HepG2 (cell line): ENCODE results near the gene FAM168A. TPM values are rescaled to one million over a fixed set of nuclear protein-coding genes. Genes with fewer than 3 reads are reported as not detected.

Source experiments
- CCAR2 ChIP-seq: fragments of 200-400 bp; formaldehyde crosslinking; optimal IDR thresholded peaks from 2 replicates; pipeline ENCODE3; 2018; ENCODE audit warnings: low read depth, mild to moderate bottlenecking, low read length, moderate library complexity
- HOXA3 ChIP-seq: sonication (generic); formaldehyde crosslinking; IDR thresholded peaks from 2 replicates; pipeline ENCODE4 v1.5.0; 2020; ENCODE audit warnings: missing genetic modification reagents
- MTF1 ChIP-seq: sonication (generic); formaldehyde crosslinking; IDR thresholded peaks from 2 replicates; pipeline ENCODE4 v1.5.0; 2020; ENCODE audit warnings: missing genetic modification reagents
- NFE2L1 ChIP-seq: sonication (generic); formaldehyde crosslinking; IDR thresholded peaks from 2 replicates; pipeline ENCODE4 v1.4.0; 2020; ENCODE audit warnings: missing genetic modification reagents, mild to moderate bottlenecking, borderline replicate concordance
- SMYD3 ChIP-seq: sonication (generic); formaldehyde crosslinking; IDR thresholded peaks from 2 replicates; pipeline ENCODE4 v1.8.1; 2023; ENCODE audit warnings: mild to moderate bottlenecking, missing genetic modification reagents
- SP1 ChIP-seq, 2 experiments: fragments of 450-650 bp in 1 of 2; sonication (generic) in 1 of 2; formaldehyde crosslinking in 1 of 2; IDR thresholded peaks; 2 replicates each; pipeline versions ENCODE4 v1.4.0 to v1.6.1; 2016 to 2020; ENCODE audit warnings: missing genetic modification reagents in 1 of 2
- TMF1 ChIP-seq: sonication (generic); formaldehyde crosslinking; IDR thresholded peaks from 2 replicates; pipeline ENCODE4 v1.8.1; 2022; ENCODE audit warnings: low read depth, missing genetic modification reagents
- WIZ ChIP-seq: sonication (generic); formaldehyde crosslinking; IDR thresholded peaks from 2 replicates; pipeline ENCODE4 v1.5.1; 2020; ENCODE audit warnings: mild to moderate bottlenecking, missing genetic modification reagents
- ZC3H13 ChIP-seq: sonication (generic); formaldehyde crosslinking; IDR thresholded peaks from 2 replicates; pipeline ENCODE4 v1.8.1; 2023; ENCODE audit warnings: mild to moderate bottlenecking, missing genetic modification reagents, moderate library complexity
- ZFP90 ChIP-seq: sonication (generic); formaldehyde crosslinking; IDR thresholded peaks from 2 replicates; pipeline ENCODE4 v1.8.0; 2022; ENCODE audit warnings: missing genetic modification reagents, mild to moderate bottlenecking, inconsistent platforms, borderline replicate concordance
- ZNF256 ChIP-seq: sonication (generic); formaldehyde crosslinking; conservative IDR thresholded peaks from 2 replicates; pipeline ENCODE4 v1.4.0; 2020; ENCODE audit warnings: missing genetic modification reagents
- ZNF549 ChIP-seq: sonication (generic); formaldehyde crosslinking; IDR thresholded peaks from 2 replicates; pipeline ENCODE4 v1.5.0; 2020; ENCODE audit warnings: missing genetic modification reagents
- ZNF556 ChIP-seq: sonication (generic); formaldehyde crosslinking; IDR thresholded peaks from 2 replicates; pipeline ENCODE4 v1.4.0; 2020; ENCODE audit warnings: mild to moderate bottlenecking, missing genetic modification reagents, borderline replicate concordance
- ZNF883 ChIP-seq: sonication (generic); formaldehyde crosslinking; IDR thresholded peaks from 2 replicates; pipeline ENCODE4 v1.5.1; 2020; ENCODE audit warnings: mild to moderate bottlenecking, missing genetic modification reagents; ENCODE audit errors: not compliant biosample characterization
- polyA plus RNA-seq, 8 experiments: library from polyadenylated mRNA; depleted of rRNA in 3 of 8; stranded (reverse) in 7 of 8; unstranded in 1 of 8; fragments of >200 nt; fragmentation: Illumina TruSeq in 4 of 8; extraction: Trizol in 4 of 8; gene quantifications; 2 replicates each; pipeline versions ENCODE4 v1.2.1 to v1.2.3, GENCODE V29; 2011 to 2016; ENCODE audit warnings: low read depth in 4 of 8, missing spikeins in 1 of 8, mixed read lengths in 1 of 8; ENCODE audit not compliant: insufficient read depth in 1 of 8
- total RNA-seq, 5 experiments: library from RNA; depleted of rRNA; stranded (reverse); fragments of >200 nt; fragmentation: Illumina TruSeq; extraction: Trizol; gene quantifications; 2 replicates each; pipeline ENCODE4 v1.2.3, GENCODE V29; 2016; ENCODE audit warnings: low read depth in 1 of 5
- TF ChIP-seq, protein P1 (sequence below): sonication (generic); formaldehyde crosslinking; IDR thresholded peaks from 2 replicates; pipeline ENCODE4 v1.4.0; 2020; ENCODE audit warnings: mild to moderate bottlenecking, missing genetic modification reagents, borderline replicate concordance
- TF ChIP-seq, protein P2 (sequence below), 2 experiments: fragments of 450-650 bp in 1 of 2; sonication (generic) in 1 of 2; formaldehyde crosslinking; IDR thresholded peaks; 2 replicates each; pipeline versions ENCODE4 v1.5.0 to v1.8.0; 2020 to 2022; ENCODE audit warnings: mild to moderate bottlenecking in 1 of 2, missing genetic modification reagents in 1 of 2
- TF ChIP-seq, protein P3 (sequence below): sonication (generic); formaldehyde crosslinking; IDR thresholded peaks from 2 replicates; pipeline ENCODE4 v1.8.1; 2022; ENCODE audit warnings: low read depth, mild to moderate bottlenecking, missing genetic modification reagents
- TF ChIP-seq, protein P4 (sequence below): sonication (generic); formaldehyde crosslinking; conservative IDR thresholded peaks from 2 replicates; pipeline ENCODE4 v1.4.0; 2020; ENCODE audit warnings: missing genetic modification reagents

FAM168A gene
- total and polyA plus RNA-seq, 2 of the 13 experiments (the other 11 are each of a cell fraction or from before 2014, with no cell fraction given): 13.9 to 15.8 TPM

DNA sequence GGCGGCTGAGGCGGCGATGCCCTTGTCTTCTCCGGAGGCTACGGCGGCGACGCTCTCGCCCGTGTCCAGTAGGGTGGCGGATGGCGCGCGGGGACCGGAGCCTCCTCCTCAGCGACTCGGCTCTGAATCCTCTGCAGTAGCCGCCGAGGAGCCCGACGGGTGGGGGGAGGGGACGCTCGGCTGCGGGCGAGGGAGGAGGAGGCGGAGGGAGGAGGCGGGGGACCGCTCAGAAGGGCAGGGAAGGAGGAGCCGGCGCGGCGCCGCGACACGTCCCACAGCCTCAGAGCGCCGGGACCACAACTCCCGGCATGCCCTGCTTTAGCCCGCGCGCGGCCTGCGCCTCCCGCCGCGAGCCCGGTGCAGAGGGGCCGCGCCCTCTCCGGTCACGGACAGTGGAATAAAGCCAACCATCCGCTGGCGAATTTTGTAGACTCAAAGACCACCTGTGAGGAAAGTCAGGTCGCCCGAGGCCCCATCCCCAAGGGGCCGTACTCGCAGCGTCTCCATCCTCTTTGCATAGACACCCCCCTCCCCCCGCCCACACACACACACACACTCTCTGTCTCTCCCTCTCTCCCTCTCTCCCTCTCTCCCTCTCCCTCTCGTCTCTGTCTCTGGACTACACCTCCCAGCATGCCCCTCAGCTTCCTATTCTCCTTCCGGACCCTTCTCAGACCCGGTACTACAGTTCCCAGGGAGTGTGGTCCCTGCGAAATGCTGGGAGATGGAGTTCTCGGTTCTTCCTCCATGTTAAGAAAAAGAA is at the start of gene FAM168A (continued):
- TF ChIP-seq, protein P1, sequence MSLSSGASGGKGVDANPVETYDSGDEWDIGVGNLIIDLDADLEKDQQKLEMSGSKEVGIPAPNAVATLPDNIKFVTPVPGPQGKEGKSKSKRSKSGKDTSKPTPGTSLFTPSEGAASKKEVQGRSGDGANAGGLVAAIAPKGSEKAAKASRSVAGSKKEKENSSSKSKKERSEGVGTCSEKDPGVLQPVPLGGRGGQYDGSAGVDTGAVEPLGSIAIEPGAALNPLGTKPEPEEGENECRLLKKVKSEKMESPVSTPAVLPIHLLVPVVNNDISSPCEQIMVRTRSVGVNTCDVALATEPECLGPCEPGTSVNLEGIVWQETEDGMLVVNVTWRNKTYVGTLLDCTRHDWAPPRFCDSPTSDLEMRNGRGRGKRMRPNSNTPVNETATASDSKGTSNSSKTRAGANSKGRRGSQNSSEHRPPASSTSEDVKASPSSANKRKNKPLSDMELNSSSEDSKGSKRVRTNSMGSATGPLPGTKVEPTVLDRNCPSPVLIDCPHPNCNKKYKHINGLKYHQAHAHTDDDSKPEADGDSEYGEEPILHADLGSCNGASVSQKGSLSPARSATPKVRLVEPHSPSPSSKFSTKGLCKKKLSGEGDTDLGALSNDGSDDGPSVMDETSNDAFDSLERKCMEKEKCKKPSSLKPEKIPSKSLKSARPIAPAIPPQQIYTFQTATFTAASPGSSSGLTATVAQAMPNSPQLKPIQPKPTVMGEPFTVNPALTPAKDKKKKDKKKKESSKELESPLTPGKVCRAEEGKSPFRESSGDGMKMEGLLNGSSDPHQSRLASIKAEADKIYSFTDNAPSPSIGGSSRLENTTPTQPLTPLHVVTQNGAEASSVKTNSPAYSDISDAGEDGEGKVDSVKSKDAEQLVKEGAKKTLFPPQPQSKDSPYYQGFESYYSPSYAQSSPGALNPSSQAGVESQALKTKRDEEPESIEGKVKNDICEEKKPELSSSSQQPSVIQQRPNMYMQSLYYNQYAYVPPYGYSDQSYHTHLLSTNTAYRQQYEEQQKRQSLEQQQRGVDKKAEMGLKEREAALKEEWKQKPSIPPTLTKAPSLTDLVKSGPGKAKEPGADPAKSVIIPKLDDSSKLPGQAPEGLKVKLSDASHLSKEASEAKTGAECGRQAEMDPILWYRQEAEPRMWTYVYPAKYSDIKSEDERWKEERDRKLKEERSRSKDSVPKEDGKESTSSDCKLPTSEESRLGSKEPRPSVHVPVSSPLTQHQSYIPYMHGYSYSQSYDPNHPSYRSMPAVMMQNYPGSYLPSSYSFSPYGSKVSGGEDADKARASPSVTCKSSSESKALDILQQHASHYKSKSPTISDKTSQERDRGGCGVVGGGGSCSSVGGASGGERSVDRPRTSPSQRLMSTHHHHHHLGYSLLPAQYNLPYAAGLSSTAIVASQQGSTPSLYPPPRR: peak; percentile 55; the same call in 1 of the 2 replicates
- TF ChIP-seq ZNF256 (CRISPR knock-in tag) (no peak), WIZ (CRISPR knock-in tag) (0 out of 2 replicates have a peak, but pooled peaks have one; percentile 81), SP1 (IDR thresholded peaks at IDR 0.05) (no peak), SP1 (CRISPR knock-in tag; IDR thresholded peaks at IDR 0.05) (peak; percentile 27; the same call in 1 of the 2 replicates), SMYD3 (no peak), ZNF883 (no peak), ZNF556 (CRISPR knock-in tag) (peak; percentile 57), ZFP90 (CRISPR knock-in tag) (peak; percentile 72; the same call in 1 of the 2 replicates), CCAR2 (peak; percentile 80), HOXA3 (CRISPR knock-in tag) (peak; percentile 60; the same call in 1 of the 2 replicates), ZC3H13 (CRISPR knock-in tag) (no peak), TMF1 (peak; percentile 85; the same call in 1 of the 2 replicates), ZNF549 (no peak), MTF1 (no peak), NFE2L1 (CRISPR knock-in tag) (no peak)
- TF ChIP-seq, protein P2, sequence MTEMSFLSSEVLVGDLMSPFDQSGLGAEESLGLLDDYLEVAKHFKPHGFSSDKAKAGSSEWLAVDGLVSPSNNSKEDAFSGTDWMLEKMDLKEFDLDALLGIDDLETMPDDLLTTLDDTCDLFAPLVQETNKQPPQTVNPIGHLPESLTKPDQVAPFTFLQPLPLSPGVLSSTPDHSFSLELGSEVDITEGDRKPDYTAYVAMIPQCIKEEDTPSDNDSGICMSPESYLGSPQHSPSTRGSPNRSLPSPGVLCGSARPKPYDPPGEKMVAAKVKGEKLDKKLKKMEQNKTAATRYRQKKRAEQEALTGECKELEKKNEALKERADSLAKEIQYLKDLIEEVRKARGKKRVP (CRISPR knock-in tag; IDR thresholded peaks at IDR 0.05): 0 out of 4 replicates have a peak, but pooled peaks of 1 of the 2 experiments have one; percentile 3
- TF ChIP-seq, protein P3, sequence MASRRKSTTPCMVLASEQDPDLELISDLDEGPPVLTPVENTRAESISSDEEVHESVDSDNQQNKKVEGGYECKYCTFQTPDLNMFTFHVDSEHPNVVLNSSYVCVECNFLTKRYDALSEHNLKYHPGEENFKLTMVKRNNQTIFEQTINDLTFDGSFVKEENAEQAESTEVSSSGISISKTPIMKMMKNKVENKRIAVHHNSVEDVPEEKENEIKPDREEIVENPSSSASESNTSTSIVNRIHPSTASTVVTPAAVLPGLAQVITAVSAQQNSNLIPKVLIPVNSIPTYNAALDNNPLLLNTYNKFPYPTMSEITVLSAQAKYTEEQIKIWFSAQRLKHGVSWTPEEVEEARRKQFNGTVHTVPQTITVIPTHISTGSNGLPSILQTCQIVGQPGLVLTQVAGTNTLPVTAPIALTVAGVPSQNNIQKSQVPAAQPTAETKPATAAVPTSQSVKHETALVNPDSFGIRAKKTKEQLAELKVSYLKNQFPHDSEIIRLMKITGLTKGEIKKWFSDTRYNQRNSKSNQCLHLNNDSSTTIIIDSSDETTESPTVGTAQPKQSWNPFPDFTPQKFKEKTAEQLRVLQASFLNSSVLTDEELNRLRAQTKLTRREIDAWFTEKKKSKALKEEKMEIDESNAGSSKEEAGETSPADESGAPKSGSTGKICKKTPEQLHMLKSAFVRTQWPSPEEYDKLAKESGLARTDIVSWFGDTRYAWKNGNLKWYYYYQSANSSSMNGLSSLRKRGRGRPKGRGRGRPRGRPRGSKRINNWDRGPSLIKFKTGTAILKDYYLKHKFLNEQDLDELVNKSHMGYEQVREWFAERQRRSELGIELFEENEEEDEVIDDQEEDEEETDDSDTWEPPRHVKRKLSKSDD (CRISPR knock-in tag): 0 out of 2 replicates have a peak, but pooled peaks have one; percentile 14
- TF ChIP-seq, protein P4, sequence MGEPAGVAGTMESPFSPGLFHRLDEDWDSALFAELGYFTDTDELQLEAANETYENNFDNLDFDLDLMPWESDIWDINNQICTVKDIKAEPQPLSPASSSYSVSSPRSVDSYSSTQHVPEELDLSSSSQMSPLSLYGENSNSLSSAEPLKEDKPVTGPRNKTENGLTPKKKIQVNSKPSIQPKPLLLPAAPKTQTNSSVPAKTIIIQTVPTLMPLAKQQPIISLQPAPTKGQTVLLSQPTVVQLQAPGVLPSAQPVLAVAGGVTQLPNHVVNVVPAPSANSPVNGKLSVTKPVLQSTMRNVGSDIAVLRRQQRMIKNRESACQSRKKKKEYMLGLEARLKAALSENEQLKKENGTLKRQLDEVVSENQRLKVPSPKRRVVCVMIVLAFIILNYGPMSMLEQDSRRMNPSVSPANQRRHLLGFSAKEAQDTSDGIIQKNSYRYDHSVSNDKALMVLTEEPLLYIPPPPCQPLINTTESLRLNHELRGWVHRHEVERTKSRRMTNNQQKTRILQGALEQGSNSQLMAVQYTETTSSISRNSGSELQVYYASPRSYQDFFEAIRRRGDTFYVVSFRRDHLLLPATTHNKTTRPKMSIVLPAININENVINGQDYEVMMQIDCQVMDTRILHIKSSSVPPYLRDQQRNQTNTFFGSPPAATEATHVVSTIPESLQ (CRISPR knock-in tag): no peak
